ENCODE data around the gene TUBB1. TPM values are rescaled to one million over a fixed set of nuclear protein-coding genes. Genes with fewer than 3 reads are reported as not detected.

TUBB1 gene
- total and polyA plus RNA-seq, 2 of the 13 experiments (the other 11 are each of a cell fraction or from before 2014, with no cell fraction given), result 0.11 to 57.6 TPM

DNA sequence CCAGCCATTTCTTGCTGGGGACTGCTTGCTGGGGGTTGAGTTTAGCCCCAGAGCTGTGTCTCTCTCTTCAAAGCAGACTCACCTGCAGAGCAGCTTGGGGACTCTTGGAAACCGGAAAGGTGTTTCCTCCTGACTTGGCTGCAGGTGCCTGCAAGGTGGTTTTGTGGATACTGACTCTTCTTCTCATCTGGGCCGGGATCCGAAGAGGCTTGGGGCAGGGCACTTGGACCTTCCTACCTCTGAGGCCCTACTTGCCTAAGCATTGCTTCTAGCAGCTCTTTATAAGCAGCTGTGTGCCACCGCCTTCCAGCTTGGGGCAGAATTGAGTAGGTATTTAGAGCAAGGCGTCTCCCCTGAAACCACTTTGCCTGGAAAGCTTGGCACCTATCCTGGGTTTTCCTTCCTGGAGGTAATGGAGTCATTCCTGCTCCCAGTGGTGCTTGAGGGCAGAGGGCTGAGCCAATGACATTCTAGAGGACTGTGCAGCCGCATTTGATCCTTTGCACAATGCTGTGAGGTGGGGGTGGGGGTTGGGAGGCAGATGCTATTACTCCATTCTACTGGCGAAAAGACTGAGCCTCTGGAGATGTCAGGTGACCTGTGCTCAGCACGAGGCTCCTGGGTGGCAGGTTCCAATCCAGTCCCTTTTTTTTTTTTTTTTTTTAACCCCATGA lies 8.8 kb upstream of the TUBB1 start (continued):
- TF ChIP-seq, protein P1, sequence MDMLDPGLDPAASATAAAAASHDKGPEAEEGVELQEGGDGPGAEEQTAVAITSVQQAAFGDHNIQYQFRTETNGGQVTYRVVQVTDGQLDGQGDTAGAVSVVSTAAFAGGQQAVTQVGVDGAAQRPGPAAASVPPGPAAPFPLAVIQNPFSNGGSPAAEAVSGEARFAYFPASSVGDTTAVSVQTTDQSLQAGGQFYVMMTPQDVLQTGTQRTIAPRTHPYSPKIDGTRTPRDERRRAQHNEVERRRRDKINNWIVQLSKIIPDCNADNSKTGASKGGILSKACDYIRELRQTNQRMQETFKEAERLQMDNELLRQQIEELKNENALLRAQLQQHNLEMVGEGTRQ (IDR thresholded peaks at IDR 0.05; ENCODE audit: low read depth, low read length), result no peak
- TF ChIP-seq, protein P1 (CRISPR knock-in tag; IDR thresholded peaks at IDR 0.05; ENCODE audit: borderline replicate concordance), result peak; percentile 77; the same call in 1 of the 2 replicates
- TF ChIP-seq ZNF354B (CRISPR knock-in tag; IDR thresholded peaks at IDR 0.05) (0 out of 2 replicates have a peak, but pooled peaks have one; percentile 41), ESRRA (CRISPR knock-in tag; IDR thresholded peaks at IDR 0.05; ENCODE audit: low read depth) (0 out of 2 replicates have a peak, but pooled peaks have one; percentile 47), SMYD3 (CRISPR knock-in tag; IDR thresholded peaks at IDR 0.05) (peak; percentile 45; the same call in 1 of the 2 replicates), MTA1 (CRISPR knock-in tag; IDR thresholded peaks at IDR 0.05; ENCODE audit: borderline replicate concordance) (0 out of 2 replicates have a peak, but pooled peaks have one; percentile 5), XRCC5 (optimal IDR thresholded peaks at IDR 0.05; ENCODE audit: low read length) (peak; percentile 50), ZSCAN25 (CRISPR knock-in tag; IDR thresholded peaks at IDR 0.05) (peak; percentile 49; the same call in 1 of the 2 replicates), ZNF101 (CRISPR knock-in tag; IDR thresholded peaks at IDR 0.05; ENCODE audit: borderline replicate concordance, low read depth) (no peak), ZNF629 (CRISPR knock-in tag; conservative IDR thresholded peaks at IDR 0.05) (peak; percentile 99), TBX2 (CRISPR knock-in tag; IDR thresholded peaks at IDR 0.05; ENCODE audit: borderline replicate concordance) (no peak; the same call in 1 of the 2 replicates), THAP11 (CRISPR knock-in tag; IDR thresholded peaks at IDR 0.05) (peak; percentile 34; the same call in 1 of the 2 replicates)
- TF ChIP-seq, protein P2, sequence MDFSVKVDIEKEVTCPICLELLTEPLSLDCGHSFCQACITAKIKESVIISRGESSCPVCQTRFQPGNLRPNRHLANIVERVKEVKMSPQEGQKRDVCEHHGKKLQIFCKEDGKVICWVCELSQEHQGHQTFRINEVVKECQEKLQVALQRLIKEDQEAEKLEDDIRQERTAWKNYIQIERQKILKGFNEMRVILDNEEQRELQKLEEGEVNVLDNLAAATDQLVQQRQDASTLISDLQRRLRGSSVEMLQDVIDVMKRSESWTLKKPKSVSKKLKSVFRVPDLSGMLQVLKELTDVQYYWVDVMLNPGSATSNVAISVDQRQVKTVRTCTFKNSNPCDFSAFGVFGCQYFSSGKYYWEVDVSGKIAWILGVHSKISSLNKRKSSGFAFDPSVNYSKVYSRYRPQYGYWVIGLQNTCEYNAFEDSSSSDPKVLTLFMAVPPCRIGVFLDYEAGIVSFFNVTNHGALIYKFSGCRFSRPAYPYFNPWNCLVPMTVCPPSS (IDR thresholded peaks at IDR 0.05), result no peak
- TF ChIP-seq, protein P3, sequence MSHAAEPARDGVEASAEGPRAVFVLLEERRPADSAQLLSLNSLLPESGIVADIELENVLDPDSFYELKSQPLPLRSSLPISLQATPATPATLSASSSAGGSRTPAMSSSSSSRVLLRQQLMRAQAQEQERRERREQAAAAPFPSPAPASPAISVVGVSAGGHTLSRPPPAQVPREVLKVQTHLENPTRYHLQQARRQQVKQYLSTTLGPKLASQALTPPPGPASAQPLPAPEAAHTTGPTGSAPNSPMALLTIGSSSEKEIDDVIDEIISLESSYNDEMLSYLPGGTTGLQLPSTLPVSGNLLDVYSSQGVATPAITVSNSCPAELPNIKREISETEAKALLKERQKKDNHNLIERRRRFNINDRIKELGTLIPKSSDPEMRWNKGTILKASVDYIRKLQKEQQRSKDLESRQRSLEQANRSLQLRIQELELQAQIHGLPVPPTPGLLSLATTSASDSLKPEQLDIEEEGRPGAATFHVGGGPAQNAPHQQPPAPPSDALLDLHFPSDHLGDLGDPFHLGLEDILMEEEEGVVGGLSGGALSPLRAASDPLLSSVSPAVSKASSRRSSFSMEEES (CRISPR knock-in tag; IDR thresholded peaks at IDR 0.05), result peak; percentile 94
- TF ChIP-seq, protein P4, sequence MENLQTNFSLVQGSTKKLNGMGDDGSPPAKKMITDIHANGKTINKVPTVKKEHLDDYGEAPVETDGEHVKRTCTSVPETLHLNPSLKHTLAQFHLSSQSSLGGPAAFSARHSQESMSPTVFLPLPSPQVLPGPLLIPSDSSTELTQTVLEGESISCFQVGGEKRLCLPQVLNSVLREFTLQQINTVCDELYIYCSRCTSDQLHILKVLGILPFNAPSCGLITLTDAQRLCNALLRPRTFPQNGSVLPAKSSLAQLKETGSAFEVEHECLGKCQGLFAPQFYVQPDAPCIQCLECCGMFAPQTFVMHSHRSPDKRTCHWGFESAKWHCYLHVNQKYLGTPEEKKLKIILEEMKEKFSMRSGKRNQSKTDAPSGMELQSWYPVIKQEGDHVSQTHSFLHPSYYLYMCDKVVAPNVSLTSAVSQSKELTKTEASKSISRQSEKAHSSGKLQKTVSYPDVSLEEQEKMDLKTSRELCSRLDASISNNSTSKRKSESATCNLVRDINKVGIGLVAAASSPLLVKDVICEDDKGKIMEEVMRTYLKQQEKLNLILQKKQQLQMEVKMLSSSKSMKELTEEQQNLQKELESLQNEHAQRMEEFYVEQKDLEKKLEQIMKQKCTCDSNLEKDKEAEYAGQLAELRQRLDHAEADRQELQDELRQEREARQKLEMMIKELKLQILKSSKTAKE (CRISPR knock-in tag; IDR thresholded peaks at IDR 0.05; ENCODE audit: borderline replicate concordance), result no peak
- TF ChIP-seq, protein P5, sequence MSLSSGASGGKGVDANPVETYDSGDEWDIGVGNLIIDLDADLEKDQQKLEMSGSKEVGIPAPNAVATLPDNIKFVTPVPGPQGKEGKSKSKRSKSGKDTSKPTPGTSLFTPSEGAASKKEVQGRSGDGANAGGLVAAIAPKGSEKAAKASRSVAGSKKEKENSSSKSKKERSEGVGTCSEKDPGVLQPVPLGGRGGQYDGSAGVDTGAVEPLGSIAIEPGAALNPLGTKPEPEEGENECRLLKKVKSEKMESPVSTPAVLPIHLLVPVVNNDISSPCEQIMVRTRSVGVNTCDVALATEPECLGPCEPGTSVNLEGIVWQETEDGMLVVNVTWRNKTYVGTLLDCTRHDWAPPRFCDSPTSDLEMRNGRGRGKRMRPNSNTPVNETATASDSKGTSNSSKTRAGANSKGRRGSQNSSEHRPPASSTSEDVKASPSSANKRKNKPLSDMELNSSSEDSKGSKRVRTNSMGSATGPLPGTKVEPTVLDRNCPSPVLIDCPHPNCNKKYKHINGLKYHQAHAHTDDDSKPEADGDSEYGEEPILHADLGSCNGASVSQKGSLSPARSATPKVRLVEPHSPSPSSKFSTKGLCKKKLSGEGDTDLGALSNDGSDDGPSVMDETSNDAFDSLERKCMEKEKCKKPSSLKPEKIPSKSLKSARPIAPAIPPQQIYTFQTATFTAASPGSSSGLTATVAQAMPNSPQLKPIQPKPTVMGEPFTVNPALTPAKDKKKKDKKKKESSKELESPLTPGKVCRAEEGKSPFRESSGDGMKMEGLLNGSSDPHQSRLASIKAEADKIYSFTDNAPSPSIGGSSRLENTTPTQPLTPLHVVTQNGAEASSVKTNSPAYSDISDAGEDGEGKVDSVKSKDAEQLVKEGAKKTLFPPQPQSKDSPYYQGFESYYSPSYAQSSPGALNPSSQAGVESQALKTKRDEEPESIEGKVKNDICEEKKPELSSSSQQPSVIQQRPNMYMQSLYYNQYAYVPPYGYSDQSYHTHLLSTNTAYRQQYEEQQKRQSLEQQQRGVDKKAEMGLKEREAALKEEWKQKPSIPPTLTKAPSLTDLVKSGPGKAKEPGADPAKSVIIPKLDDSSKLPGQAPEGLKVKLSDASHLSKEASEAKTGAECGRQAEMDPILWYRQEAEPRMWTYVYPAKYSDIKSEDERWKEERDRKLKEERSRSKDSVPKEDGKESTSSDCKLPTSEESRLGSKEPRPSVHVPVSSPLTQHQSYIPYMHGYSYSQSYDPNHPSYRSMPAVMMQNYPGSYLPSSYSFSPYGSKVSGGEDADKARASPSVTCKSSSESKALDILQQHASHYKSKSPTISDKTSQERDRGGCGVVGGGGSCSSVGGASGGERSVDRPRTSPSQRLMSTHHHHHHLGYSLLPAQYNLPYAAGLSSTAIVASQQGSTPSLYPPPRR (CRISPR knock-in tag; IDR thresholded peaks at IDR 0.05; ENCODE audit: borderline replicate concordance), result peak; percentile 64; the same call in 1 of the 2 replicates
